AG04449 (cell line): ENCODE results near the gene UBASH3B.

Experiments
- CTCF ChIA-PET: fragments of 350-600 bp; formaldehyde crosslinking; extraction: SDS; loops from one replicate; lab custom pipeline; 2021; ENCODE audit warnings: antibody characterized with exemption; lab: Yijun Ruan, JAX
- POLR2A ChIA-PET: fragments of 400-600, 350-600 bp; formaldehyde crosslinking; extraction: SDS; loops from one replicate; lab custom pipeline; 2020; ENCODE audit warnings: antibody characterized with exemption, inconsistent platforms; lab: Yijun Ruan, JAX
- DNase-seq: peaks from one replicate; pipeline ENCODE4 v3.0.0-alpha.2; 2010; ENCODE audit warnings: low read depth, low spot score
- H3K4me3 ChIP-seq: 2 replicates; pipeline ENCODE4 v1.5.1; 2011; ENCODE audit warnings: low read depth, mild to moderate bottlenecking, control low read depth, low read length
- TF ChIP-seq, protein P1 (sequence below): IDR thresholded peaks from one replicate; pipeline ENCODE4 v1.5.1; 2011; ENCODE audit warnings: mild to moderate bottlenecking, moderate library complexity, low read length, control low read depth, inconsistent platforms; ENCODE audit not compliant: insufficient read depth; ENCODE audit errors: missing control alignments

UBASH3B gene

DNA sequence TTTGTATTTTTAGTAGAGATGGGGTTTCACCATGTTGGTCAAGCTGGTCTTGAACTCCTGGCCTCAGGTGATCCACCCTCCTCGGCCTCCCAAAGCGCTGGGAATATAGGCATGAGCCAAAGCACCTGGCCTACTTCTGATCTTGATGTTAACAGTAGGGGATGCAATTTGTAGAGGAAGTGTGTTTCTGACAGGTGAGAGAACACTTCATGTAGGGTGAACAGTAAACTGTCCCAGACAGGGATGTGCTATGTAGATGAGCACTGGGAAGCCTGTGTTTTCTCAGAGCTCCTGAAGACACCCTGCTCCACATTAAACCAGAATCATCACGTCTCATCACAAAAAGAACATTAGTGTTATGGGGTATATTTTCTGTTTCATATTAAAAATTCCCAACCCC, 45.1 kb downstream of the UBASH3B start:
- CTCF ChIA-PET, result interaction anchor here (0.9 to 1.7 kb wide), 3 partner anchors 9 to 10 kb away, joined by 4 to 6 read pairs (median 4); no protein-coding TSS in a partner anchor
- POLR2A ChIA-PET, result no interaction called here
- no peak overlapping the region for H3K4me3 ChIP-seq
- no peak for DNase-seq
- TF ChIP-seq, protein P1, sequence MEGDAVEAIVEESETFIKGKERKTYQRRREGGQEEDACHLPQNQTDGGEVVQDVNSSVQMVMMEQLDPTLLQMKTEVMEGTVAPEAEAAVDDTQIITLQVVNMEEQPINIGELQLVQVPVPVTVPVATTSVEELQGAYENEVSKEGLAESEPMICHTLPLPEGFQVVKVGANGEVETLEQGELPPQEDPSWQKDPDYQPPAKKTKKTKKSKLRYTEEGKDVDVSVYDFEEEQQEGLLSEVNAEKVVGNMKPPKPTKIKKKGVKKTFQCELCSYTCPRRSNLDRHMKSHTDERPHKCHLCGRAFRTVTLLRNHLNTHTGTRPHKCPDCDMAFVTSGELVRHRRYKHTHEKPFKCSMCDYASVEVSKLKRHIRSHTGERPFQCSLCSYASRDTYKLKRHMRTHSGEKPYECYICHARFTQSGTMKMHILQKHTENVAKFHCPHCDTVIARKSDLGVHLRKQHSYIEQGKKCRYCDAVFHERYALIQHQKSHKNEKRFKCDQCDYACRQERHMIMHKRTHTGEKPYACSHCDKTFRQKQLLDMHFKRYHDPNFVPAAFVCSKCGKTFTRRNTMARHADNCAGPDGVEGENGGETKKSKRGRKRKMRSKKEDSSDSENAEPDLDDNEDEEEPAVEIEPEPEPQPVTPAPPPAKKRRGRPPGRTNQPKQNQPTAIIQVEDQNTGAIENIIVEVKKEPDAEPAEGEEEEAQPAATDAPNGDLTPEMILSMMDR, result no peak

DNA sequence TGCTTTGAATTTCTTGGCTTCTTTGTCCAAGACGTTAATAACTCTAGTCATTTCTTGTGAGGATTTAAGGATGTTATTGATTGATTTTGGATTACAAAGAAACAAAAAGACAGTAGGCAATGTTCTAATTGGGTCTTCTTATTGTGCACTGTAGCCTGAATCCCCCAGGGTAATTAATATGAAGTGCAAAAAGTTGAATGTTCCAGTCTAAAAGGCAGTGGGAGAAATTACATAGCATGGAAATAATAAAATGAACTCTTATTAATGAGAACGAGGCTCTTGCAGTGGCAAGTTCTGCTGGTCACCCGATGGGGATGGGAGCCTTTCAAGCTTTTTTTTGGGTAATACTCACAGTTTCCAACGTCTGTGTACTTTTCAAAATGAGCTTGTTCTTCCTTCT, 45.6 kb downstream of the UBASH3B start:
- DNase-seq, result no peak
- CTCF ChIA-PET, result interaction anchor here (0.8 to 1.1 kb wide), 2 partner anchors 10 to 72 kb away, joined by 4 read pairs; no protein-coding TSS in a partner anchor
- no peak overlapping the region for H3K4me3 ChIP-seq
- POLR2A ChIA-PET, result no interaction called here
- TF ChIP-seq, protein P1, result no peak

DNA sequence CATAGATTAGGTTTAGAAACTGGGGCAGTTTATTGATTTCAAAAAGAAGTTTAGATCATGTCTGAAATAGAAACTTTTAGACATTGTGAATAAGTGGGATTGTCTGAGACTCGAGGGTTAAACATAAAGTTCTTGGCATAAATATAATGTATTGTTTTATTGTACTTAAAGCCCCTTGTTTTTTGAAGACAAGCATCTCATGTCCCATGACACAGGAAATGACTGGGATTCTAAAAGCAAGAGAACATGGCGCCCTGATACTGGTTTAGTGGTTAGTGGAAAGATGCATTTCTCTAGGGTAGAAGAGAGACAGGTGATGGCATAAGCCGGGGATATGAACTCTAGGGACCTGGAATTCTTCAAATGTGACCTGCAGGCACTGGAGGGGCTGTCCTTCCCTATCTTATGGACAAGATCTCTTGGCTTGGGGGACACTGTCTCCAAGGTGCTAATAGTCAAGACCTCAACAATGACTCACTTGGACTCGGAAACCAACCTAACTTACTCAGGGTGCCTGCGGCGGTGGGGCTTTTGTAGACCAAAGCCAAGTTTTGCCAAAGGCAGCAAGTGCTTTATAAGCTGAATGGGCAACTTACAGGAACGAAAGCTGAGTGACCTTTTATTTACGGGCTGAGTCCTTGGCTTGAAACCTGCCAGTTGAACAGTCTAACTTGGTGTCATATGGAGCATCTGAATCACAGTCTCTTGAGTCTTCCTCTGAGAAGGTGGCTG, 48.2 kb downstream of the UBASH3B start:
- TF ChIP-seq, protein P1, result no peak
- ChIA-PET CTCF (no interaction called here), POLR2A (no interaction called here)
- DNase-seq, result no peak
- no peak overlapping the region for H3K4me3 ChIP-seq

DNA sequence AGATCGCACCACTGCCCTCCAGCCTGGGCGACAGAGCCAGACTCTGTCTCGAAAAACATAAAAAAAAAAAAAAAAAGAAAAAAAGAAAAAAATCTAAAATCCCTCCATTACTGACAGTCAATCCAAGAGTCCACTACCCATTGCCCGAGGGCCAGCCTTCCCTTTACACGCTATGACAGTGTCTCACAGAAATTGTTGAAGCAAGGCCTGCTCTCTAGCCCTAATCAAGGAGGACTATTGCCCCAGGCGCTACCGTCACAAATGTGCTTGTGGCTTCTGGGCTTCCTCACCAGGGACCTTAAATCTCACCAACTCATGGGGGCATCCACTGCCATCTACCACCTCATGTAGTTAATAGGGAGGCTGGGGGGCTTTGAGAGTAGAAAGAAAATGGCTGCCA, 49.9 kb downstream of the UBASH3B start:
- no peak for DNase-seq
- ChIA-PET CTCF (interaction anchor here (1.2 to 1.5 kb wide), 3 partner anchors 11 to 16 kb away, joined by 3 to 6 read pairs (median 5); no protein-coding TSS in a partner anchor), POLR2A (no interaction called here)
- TF ChIP-seq, protein P1, result no peak
- H3K4me3 ChIP-seq, result no peak overlapping the region

DNA sequence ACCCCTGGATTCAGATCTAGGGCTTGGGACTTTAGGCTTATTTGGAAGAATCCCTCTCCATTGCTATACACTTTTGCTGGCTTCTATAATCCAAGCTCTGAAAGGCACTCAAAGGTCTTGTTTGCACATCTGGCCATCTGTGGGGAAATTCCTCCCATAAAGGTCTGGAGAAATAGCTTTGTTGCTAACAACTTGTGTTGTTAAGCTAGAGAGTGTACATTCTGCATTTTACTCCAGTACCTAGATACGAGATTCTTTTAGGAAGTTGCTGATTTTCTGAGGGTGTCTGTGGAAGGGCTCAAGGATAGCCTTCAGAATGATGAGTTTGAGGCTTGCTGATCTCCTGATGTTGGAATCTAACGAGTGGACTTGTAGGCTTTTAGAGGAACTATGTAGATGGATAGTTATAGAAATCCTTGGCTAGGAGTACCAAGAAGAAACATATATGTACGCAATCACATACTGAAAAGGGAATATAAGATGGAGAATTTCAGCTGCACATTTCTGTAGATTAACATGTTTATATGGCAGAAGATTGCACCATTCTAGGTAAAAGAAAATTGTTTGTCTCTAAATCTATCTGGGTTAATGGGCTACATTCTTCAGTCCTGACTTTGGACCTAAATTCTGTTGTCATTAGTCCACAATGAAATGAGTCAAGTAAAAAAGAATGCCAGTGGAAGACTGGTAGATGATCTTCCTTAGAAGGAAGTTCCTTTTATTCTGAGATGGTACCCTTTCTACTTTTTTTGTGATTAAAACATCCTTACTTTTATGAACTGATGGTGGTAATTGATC, 51.0 kb downstream of the UBASH3B start:
- POLR2A ChIA-PET, result interaction anchor here (1.0 kb wide), 1 partner anchor 15 kb away, joined by 3 read pairs; no protein-coding TSS in a partner anchor
- CTCF ChIA-PET, result interaction anchor here (1.2 to 1.9 kb wide), 5 partner anchors 10 to 75 kb away, joined by 3 to 7 read pairs (median 5); no protein-coding TSS in a partner anchor

More for the DNA sequence above, 51.0 kb downstream of the UBASH3B start:
- TF ChIP-seq, protein P1, result no peak
- peak; percentile 59 for DNase-seq
- no peak overlapping the region for H3K4me3 ChIP-seq
